HG03571 (cell line): ENCODE data around the gene CFAP97.
A peak's percentile ranks its signal among the peaks of the same experiment; 100 is the strongest.
"Not testable (repeated sequence)": the region's sequence is repeated elsewhere in the genome, so short reads cannot be mapped to it uniquely, and the experiment has no call there.

Experiments
- ATAC-seq: cut with Tn5 transposase; IDR thresholded peaks from one replicate; pipeline ENCODE4 v1.9.1; 2021; ENCODE audit not compliant: unreplicated experiment

Gene CFAP97

DNA sequence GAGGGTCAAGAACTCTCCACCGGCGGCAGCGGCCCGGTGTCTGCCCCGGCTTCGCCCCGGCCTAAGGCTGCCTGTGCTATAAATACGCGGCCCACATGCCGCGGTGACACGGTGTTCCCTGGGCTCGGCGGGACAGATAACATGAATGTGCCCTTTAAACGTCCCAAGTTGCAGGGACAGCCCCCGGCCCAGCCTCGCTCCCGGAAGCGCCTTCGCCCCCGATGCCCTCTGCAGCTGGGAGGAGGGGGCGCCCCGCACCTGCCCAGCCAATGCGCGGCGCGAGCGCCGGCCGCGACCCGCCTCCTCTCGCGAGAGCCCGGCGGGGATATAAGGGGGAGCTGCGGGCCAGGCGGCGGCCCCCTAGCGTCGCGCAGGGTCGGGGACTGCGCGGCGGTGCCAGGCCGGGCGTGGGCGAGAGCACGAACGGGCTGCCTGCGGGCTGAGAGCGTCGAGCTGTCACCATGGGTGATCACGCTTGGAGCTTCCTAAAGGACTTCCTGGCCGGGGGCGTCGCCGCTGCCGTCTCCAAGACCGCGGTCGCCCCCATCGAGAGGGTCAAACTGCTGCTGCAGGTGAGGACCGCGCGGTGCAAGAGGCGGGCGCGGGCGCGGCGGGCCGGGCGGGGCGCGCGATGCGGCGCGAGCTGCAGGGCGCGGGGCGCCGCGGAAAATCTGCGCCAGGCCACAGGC is 60.7 kb downstream of the CFAP97 start, which contains the start of gene SLC25A4:
TSS of gene SLC25A4 (plus strand) at position 355 of the 689 bp plus-strand sequence. CDS start at position 462, 107 bp downstream.
- peak; percentile 97 for ATAC-seq

- no peak for ATAC-seq
Observed at GRCh38 chr4:185142564-185142911, 61.3 kb downstream of the CFAP97 start.

DNA sequence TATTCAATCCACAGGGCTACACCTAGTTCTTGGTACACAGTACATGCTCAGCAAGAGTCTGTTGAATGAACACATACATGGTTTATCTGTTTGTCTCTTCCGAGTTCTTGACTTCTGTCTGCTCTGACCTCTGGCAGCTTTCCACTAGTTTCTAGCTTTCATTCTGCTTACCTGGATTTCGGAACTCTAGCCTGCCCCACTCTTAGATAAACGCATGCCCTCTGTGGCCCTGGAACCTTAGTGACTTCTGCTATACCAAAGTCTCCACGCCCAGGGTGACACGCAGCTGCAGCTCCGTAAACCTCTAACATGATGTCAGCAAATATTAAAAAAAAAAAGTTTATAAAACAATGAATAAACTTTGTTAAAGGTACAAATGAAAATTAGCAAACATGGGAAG is 62.0 kb downstream of the CFAP97 start:
- no peak for ATAC-seq

GRCh38 chr4:185139736-185140135 is 64.1 kb downstream of the CFAP97 start:
- ATAC-seq = no peak

- ATAC-seq = no peak
Observed at GRCh38 chr4:185138161-185138560, 65.6 kb downstream of the CFAP97 start.

DNA sequence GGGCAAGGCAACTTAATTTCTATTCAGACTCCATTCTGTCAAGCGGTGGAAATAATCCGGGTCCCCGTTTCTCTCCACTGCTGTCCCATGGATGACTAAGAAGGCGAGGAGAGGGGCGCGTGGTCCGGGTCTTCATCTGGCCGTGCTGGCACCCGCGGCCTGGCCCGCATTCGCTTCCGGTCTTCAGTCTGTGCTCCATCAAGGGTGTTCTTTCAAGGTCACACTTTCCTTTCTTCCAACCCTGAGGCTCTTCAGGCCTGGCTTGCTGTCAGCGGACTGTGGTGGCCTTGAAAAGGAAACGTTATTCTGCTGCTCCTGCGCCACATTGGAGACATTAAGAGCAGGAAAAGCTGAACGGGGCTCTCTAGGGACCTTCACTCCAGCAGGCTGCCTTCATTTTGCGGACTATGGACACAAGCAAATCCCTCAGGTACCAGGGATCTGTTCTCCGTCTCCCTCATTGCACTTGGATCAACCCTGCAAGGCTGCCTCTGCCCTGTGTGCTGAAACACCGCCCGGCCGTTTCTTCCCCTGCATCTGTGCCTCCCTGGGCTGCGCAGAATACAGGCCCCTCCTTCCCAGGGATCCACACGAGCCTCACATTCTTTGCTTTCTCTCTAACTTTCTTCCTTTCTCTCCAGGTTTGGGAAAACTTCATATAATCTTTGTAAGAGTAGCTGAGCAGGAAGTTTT is 66.4 kb downstream of the CFAP97 start:
- ATAC-seq = no peak

- peak; percentile 53 for ATAC-seq
Observed at GRCh38 chr4:185134307-185134869, 69.4 kb downstream of the CFAP97 start.

- peak; percentile 43 for ATAC-seq
Observed at GRCh38 chr4:185128272-185129119, 75.3 kb downstream of the CFAP97 start.

GRCh38 chr4:185127021-185127925 is 76.5 kb downstream of the CFAP97 start:
- ATAC-seq = no peak

DNA sequence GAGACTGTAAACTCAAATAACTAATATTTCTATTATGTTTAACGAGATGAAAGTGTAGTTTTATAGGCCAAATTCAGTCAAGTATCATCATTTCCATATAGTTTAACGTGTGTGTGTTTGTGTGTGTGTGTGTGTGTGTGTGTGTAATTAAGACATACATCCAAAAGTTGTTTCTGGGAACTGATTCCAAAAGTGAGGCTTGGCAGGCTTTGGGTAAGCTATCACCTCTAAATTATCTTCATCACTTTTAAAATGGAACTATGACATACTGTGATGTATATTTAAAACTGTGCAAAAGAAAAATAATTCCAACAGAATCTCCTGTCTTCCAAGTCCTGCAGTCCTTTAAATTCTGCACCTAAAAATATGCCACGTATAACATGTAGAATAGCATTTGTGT is 79.8 kb downstream of the CFAP97 start:
- no peak for ATAC-seq

GRCh38 chr4:185122681-185123345 is 81.0 kb downstream of the CFAP97 start:
- peak; percentile 69 for ATAC-seq

GRCh38 chr4:185120631-185120946 is 83.2 kb downstream of the CFAP97 start:
- ATAC-seq = no peak

GRCh38 chr4:185119927-185120630 is 83.7 kb downstream of the CFAP97 start:
- no peak for ATAC-seq

- not testable (repeated sequence) for ATAC-seq
Observed at GRCh38 chr4:185119467-185119866, 84.3 kb downstream of the CFAP97 start.

GRCh38 chr4:185118876-185119275 is 84.9 kb downstream of the CFAP97 start:
- no peak for ATAC-seq

DNA sequence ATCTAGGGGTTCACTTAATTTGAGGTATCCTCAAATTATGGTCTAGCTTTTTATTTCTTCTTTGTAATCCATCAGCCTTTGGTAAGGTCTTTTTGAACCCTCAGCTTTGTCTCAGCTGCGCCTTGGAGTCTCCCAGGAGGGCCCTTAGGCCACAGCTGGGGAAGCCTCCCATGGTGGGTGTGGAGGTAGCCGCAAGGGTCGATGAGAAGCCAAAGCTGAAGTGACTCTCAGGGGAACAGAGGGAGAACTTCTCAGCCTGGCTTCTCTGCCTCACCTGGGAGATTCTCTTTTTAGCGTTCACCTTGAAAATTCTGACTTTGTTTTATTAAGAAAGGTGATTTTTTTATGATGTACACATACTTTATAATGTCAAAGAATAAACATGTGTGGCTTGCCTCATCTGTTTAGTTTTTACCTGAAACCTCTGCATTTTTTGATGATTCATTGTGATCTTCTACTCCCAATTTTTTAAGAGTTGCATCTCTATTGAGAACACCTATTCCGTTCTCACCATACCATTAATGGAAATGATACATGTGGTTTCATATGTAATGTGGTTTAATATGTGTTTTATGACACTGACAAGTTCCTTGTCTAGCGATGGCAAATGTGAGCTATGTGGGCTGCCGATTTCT is 86.4 kb downstream of the CFAP97 start:
- ATAC-seq = no peak

DNA sequence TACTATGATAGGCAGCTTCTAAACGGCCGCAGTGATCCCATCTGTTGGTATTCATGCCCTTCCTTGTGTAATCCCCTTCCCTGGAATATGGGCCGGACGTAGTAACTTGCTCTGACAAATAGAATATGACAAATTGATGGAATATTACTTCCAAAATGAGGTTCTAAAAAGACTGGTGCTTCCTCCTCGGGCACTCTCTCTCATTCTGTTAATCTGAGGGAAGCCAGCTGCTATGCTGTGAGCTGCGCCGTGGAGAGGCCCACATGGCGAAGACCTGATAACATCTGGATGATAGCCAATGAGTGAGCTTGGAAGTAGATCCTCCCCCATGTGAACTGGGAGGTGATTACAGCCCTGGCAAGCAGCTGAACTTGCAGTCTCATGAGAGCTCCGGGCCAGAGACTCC is 88.0 kb downstream of the CFAP97 start:
- ATAC-seq = no peak

DNA sequence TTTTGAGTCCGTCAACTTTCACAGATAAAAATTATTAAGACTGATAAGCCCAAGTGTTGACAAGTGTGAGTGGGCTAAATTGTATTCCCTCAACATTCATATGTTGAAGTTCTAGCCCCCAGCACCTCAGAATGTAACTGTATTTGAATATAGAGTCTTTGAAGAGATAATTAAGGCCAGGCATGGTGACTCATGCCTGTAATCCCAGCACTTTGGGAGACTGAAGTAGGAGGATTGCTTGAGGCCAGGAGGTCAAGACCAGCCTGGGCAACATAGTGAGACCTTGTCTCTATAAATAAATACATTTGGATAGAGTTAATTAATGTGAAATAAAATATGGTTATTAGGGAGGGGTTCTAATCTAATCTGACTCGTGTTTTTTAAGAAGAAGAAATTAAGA is 90.5 kb downstream of the CFAP97 start:
- ATAC-seq = no peak

DNA sequence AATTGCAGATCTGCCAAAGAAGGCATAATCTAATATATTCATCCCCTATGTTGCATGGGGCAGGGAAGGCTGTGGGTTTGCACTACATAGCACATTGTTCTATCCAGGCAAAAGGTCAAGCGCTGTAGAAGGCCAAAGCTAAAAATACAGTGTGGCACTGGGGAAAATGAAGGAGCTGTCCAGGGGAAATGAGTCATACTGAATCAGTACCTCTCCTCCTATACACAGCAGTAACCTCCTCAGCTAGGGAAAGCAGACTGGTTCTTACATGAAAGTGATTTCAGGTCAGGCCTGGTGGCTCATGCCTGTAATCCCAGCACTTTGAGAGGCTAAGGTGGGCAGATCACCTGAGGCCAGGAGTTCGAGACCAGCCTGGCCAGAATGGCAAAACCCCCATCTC is 91.7 kb downstream of the CFAP97 start:
- ATAC-seq = no peak
